Activated T-cell treated with anti-CD3 and anti-CD28 coated beads, Interleukin-2, amount 50 U/mL, for 48 hours (primary cell): ENCODE measurements around the gene ATP7B.
"Not testable (repeated sequence)": the region's sequence is repeated elsewhere in the genome, so short reads cannot be mapped to it uniquely, and the experiment has no call there.

ENCODE experiments used
- DNase-seq, 2 experiments: peaks; one replicate each; pipeline ENCODE4 v3.0.0-alpha.2; 2020

The ATP7B gene

GRCh38 chr13:52010890-52011631 lies at the start of gene ATP7B:
ATP7B (minus strand) TSS chr13:52011450; CDS start chr13:52011337, 113 bp downstream.
- DNase-seq = peak; percentile 41 to 56

GRCh38 chr13:52053460-52053859 lies 42.2 kb upstream of the ATP7B start:
- no peak for DNase-seq

- no peak for DNase-seq
These were observed 40.1 kb upstream of the ATP7B start for GRCh38 chr13:52051400-52051799.

GRCh38 chr13:52048516-52048915 lies 37.3 kb upstream of the ATP7B start:
- DNase-seq = no peak

GRCh38 chr13:52047463-52047862 lies 36.2 kb upstream of the ATP7B start:
- no peak for DNase-seq

GRCh38 chr13:52043675-52044074 lies 32.4 kb upstream of the ATP7B start:
- no peak for DNase-seq

- DNase-seq = no peak
These were observed 24.8 kb upstream of the ATP7B start for GRCh38 chr13:52036037-52036436.

GRCh38 chr13:52034616-52035226 lies 23.5 kb upstream of the ATP7B start:
- DNase-seq = no peak

GRCh38 chr13:52033039-52033438 lies 21.8 kb upstream of the ATP7B start:
- DNase-seq = no peak

GRCh38 chr13:52030401-52030800 lies 19.2 kb upstream of the ATP7B start:
- not testable (repeated sequence) for DNase-seq

GRCh38 chr13:52029569-52029968 lies 18.3 kb upstream of the ATP7B start:
- no peak for DNase-seq

GRCh38 chr13:52027832-52028231 lies 16.6 kb upstream of the ATP7B start:
- no peak for DNase-seq

GRCh38 chr13:52026246-52026626 lies 15.0 kb upstream of the ATP7B start:
- no peak for DNase-seq

- no peak for DNase-seq
These were observed 14.4 kb upstream of the ATP7B start for GRCh38 chr13:52025475-52026245.

- no peak for DNase-seq
These were observed 13.2 kb upstream of the ATP7B start, which contains the start of gene UTP14C for GRCh38 chr13:52024481-52024880. UTP14C (plus strand) TSS chr13:52024691; CDS start chr13:52028805, 4,114 bp downstream.

GRCh38 chr13:52022356-52022755 lies 11.1 kb upstream of the ATP7B start:
- DNase-seq = no peak

- DNase-seq = no peak
These were observed 8.9 kb upstream of the ATP7B start for GRCh38 chr13:52020191-52020590.

- DNase-seq = no peak
These were observed 5.0 kb upstream of the ATP7B start for GRCh38 chr13:52016296-52016695.

GRCh38 chr13:52012512-52012836 lies 1.2 kb upstream of the ATP7B start:
- no peak for DNase-seq

GRCh38 chr13:52011632-52012511 lies 622 bp upstream of the ATP7B start, which contains the start of gene ALG11:
ALG11 (plus strand) TSS chr13:52012398; CDS start chr13:52012419, 21 bp downstream.
- peak; percentile 100 for DNase-seq

GRCh38 chr13:52009946-52010345 lies 1.3 kb downstream of the ATP7B start:
- no peak for DNase-seq

- DNase-seq = no peak
These were observed 4.6 kb downstream of the ATP7B start for GRCh38 chr13:52006523-52007245.
